MCF 10A (cell line): Measurements from ENCODE around the gene FIG4. TPM values are rescaled to one million over a fixed set of nuclear protein-coding genes. Genes with fewer than 3 reads are reported as not detected.
"Not testable (repeated sequence)": the region's sequence is repeated elsewhere in the genome, so short reads cannot be mapped to it uniquely, and the experiment has no call there.

Experiments
- BruUV-seq: library from RNA; stranded (reverse); fragments of 400-500 nt; replicated peaks from 2 replicates; lab custom pipeline; 2021; lab: Mats Ljungman, UMichigan
- CTCF ChIA-PET: fragments of 300-600 bp; sonication (Branson Sonifier 250); formaldehyde crosslinking; extraction: SDS; loops from one replicate; lab custom pipeline; 2021; ENCODE audit warnings: antibody characterized with exemption, inconsistent platforms; lab: Yijun Ruan, JAX
- POLR2A ChIA-PET: fragments of 300-600, 350-650 bp; sonication (Branson Sonifier 250); formaldehyde crosslinking; extraction: SDS; loops from one replicate; lab custom pipeline; 2020; ENCODE audit warnings: antibody characterized with exemption, inconsistent platforms; lab: Yijun Ruan, JAX
- DNase-seq: peaks from one replicate; pipeline ENCODE4 v3.0.0-alpha.2; 2018; ENCODE audit not compliant: unreplicated experiment
- H3K27ac Mint-ChIP-seq: one replicate; pipeline ENCODE4 v1.8.0; 2022; ENCODE audit warnings: mild to moderate bottlenecking, low read depth, mixed read lengths; ENCODE audit not compliant: unreplicated experiment
- H3K27me3 Mint-ChIP-seq: one replicate; pipeline ENCODE4 v1.8.0; 2022; ENCODE audit warnings: mixed read lengths; ENCODE audit not compliant: insufficient read depth, unreplicated experiment
- H3K36me3 Mint-ChIP-seq: one replicate; pipeline ENCODE4 v1.8.0; 2022; ENCODE audit warnings: mild to moderate bottlenecking, moderate library complexity, mixed read lengths; ENCODE audit not compliant: insufficient read depth, unreplicated experiment
- H3K4me1 Mint-ChIP-seq: one replicate; pipeline ENCODE4 v1.8.0; 2022; ENCODE audit warnings: mixed read lengths; ENCODE audit not compliant: insufficient read depth, unreplicated experiment
- H3K4me3 Mint-ChIP-seq: one replicate; pipeline ENCODE4 v1.8.0; 2022; ENCODE audit warnings: mild to moderate bottlenecking, moderate library complexity, mixed read lengths; ENCODE audit not compliant: unreplicated experiment
- H3K9me3 Mint-ChIP-seq: one replicate; pipeline ENCODE4 v1.8.0; 2022; ENCODE audit warnings: mixed read lengths; ENCODE audit not compliant: unreplicated experiment
- intact Hi-C: fragments of 100-400 bp; cut with micrococcal nuclease; formaldehyde crosslinking; loops from 2 replicates; pipeline ENCODE4 v1.14.1; 2022
- total RNA-seq: library from RNA; stranded (reverse); gene quantifications from 2 replicates; pipeline ENCODE4 v1.2.3, GENCODE V29; 2022
- TF ChIP-seq, protein P1 (sequence below): fragments of 200-600 bp; IDR thresholded peaks from one replicate; pipeline ENCODE4 v1.8.0; 2022; ENCODE audit warnings: antibody characterized with exemption, mild to moderate bottlenecking; ENCODE audit not compliant: unreplicated experiment

Gene FIG4
- total RNA-seq, 1 experiment from 2014 or later = 7.9 TPM

DNA sequence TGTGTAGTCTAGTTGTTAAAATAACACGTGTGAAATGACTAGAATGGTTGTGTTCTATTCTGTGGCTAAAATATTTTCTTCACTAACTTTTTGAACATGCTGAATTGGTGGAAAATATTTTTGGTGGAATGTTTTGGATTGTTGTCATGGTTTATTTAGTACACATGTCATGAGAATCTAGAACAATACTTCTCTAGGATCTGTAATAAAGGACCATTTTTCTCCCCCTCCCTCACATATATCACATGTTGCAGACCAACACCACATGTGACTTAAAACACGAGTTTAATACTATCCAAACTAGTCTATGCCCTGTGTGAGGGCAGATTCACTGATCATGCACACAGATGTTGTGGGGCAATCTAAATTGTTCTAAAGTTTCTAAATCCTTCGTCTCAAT is 29.2 kb downstream of the FIG4 start:
- BruUV-seq = no TSS peak
- H3K36me3 Mint-ChIP-seq = no peaks in the 10 kb centered on the region
- no peak overlapping the region for H3K27ac Mint-ChIP-seq
- CTCF ChIA-PET = interaction anchor here (0.6 to 1.9 kb wide), 5 partner anchors 16 to 333 kb away, joined by 3 to 14 read pairs (median 4); no protein-coding TSS in a partner anchor
- POLR2A ChIA-PET = no interaction called here
- no peaks in the 10 kb centered on the region for H3K4me1 Mint-ChIP-seq
- no peaks in the 10 kb centered on the region for H3K27me3 Mint-ChIP-seq
- no peak overlapping the region for H3K4me3 Mint-ChIP-seq
- H3K9me3 Mint-ChIP-seq = no peaks in the 10 kb centered on the region
- intact Hi-C loops = no loop called here
- DNase-seq = no peak
- TF ChIP-seq, protein P1, sequence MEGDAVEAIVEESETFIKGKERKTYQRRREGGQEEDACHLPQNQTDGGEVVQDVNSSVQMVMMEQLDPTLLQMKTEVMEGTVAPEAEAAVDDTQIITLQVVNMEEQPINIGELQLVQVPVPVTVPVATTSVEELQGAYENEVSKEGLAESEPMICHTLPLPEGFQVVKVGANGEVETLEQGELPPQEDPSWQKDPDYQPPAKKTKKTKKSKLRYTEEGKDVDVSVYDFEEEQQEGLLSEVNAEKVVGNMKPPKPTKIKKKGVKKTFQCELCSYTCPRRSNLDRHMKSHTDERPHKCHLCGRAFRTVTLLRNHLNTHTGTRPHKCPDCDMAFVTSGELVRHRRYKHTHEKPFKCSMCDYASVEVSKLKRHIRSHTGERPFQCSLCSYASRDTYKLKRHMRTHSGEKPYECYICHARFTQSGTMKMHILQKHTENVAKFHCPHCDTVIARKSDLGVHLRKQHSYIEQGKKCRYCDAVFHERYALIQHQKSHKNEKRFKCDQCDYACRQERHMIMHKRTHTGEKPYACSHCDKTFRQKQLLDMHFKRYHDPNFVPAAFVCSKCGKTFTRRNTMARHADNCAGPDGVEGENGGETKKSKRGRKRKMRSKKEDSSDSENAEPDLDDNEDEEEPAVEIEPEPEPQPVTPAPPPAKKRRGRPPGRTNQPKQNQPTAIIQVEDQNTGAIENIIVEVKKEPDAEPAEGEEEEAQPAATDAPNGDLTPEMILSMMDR = no peak

DNA sequence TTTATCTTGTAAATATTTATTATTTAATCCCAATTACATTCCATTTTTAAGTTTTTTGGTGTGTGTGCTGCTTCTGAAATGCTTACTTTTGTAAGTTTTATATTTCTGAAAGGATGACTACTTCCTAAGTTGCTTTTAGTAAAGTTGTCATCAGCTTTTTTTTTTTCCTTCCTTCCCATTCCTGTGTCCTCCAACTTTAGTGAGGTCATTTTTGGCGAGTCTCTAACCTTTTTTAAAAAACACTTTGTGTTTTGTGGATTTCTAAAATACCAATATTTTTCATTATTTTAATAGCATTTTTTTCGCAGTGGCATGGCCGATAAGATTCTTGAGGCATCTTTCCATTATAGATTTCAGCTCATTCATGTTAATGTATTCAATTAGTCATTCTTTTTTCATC is 30.9 kb downstream of the FIG4 start:
- Mint-ChIP-seq H3K27me3 (no peaks in the 10 kb centered on the region), H3K9me3 (no peaks in the 10 kb centered on the region), H3K27ac (no peak overlapping the region), H3K36me3 (no peaks in the 10 kb centered on the region), H3K4me1 (no peaks in the 10 kb centered on the region), H3K4me3 (no peak overlapping the region)
- DNase-seq = no peak
- ChIA-PET POLR2A (no interaction called here), CTCF (interaction anchor here (0.6 to 1.8 kb wide), 4 partner anchors 31 to 318 kb away, joined by 3 to 13 read pairs (median 3); partner anchors contain the start of genes AK9 and FIG4)
- intact Hi-C loops = no loop called here
- TF ChIP-seq, protein P1 = no peak
- no TSS peak for BruUV-seq

DNA sequence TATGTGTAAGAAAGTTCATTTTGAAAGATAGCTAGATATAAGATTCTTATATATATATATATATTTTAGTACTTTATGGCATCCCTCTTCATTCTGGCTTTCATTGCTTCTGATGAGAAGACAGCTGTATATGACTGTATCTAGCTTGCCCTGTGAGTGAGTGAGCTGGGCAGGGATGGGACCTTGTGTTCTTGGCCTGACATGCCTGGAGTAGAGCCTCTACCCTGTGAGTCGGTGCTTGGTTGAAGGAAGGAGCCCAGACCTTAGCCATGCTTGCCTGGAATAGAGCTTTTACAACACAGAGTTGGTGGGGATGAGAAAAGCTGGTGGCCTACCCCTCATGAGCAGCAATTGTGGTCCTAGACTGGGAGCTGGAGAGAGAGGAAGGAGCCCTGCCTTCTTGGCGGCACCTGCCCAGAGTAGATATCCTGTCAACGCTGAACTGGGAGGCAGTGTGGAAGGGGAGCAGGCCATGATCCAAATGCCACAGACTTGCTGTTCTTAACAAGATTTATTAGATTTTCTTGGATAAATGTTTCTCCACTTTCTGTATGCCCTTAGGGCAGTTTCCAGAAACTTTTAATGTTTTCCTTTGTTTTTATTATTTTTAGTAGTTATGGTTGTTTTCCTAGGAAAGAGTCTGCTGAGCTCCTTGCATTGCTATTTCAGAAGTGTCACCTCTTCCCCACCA is 31.6 kb downstream of the FIG4 start:
- no peaks in the 10 kb centered on the region for H3K9me3 Mint-ChIP-seq
- no peaks in the 10 kb centered on the region for H3K36me3 Mint-ChIP-seq
- TF ChIP-seq, protein P1 = no peak
- ChIA-PET POLR2A (no interaction called here), CTCF (interaction anchor here (0.5 to 1.8 kb wide), 6 partner anchors 31 to 714 kb away, joined by 3 to 13 read pairs (median 3); partner anchors contain the start of genes AK9 and FIG4)
- H3K4me1 Mint-ChIP-seq = no peaks in the 10 kb centered on the region
- intact Hi-C loops = no loop called here
- BruUV-seq = no TSS peak
- H3K27ac Mint-ChIP-seq = no peak overlapping the region
- H3K27me3 Mint-ChIP-seq = no peaks in the 10 kb centered on the region
- H3K4me3 Mint-ChIP-seq = no peak overlapping the region
- no peak for DNase-seq

DNA sequence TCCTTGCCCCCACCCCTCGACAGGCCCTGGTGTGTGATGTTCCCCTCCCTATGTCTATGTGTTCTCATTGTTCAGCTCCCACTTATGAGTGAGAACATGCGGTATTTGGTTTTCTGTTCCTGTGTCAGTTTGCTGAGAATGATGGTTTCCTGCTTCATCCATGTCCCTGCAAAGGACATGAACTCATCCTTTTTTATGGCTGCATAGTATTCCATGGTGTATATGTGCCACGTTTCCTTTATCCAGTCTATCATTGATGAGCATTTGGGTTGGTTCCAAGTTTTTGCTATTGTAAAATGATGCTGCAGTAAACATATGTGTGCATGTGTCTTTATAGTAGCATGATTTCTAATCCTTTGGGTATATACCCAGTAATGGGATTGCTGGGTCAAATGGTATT is 34.2 kb downstream of the FIG4 start:
- H3K27ac Mint-ChIP-seq, H3K9me3 Mint-ChIP-seq, H3K27me3 Mint-ChIP-seq, H3K36me3 Mint-ChIP-seq, BruUV-seq, H3K4me3 Mint-ChIP-seq, DNase-seq, H3K4me1 Mint-ChIP-seq, intact Hi-C loops: not testable (repeated sequence)
- ChIA-PET POLR2A (interaction anchor here (0.6 kb wide), 1 partner anchor 10 kb away, joined by 3 read pairs; no protein-coding TSS in a partner anchor), CTCF (interaction anchor here (1.0 to 1.7 kb wide), 2 partner anchors 314 to 315 kb away, joined by 3 to 4 read pairs; no protein-coding TSS in a partner anchor)
